SK-N-SH (cell line): ENCODE data around the gene RNF144B. TPM values are rescaled to one million over a fixed set of nuclear protein-coding genes. Genes with fewer than 3 reads are reported as not detected.

Experiments used
- CTCF ChIA-PET: fragments of 300-600, 350-600 bp; formaldehyde crosslinking; extraction: SDS; loops from one replicate; lab custom pipeline; 2021; lab: Yijun Ruan, JAX
- POLR2A ChIA-PET: fragments of 350-600 bp; sonication (Branson Sonifier 250); formaldehyde crosslinking; extraction: SDS; loops from one replicate; lab custom pipeline; 2020; ENCODE audit warnings: antibody characterized with exemption, inconsistent platforms; lab: Yijun Ruan, JAX
- DNase-seq: peaks from one replicate; pipeline ENCODE4 v3.0.0; 2012
- H2AFZ ChIP-seq: fragments of 200-600 bp; sonication (generic); 2 replicates; pipeline ENCODE4 v1.8.1; 2016; ENCODE audit warnings: antibody characterized with exemption, mild to moderate bottlenecking, low read depth
- H3F3A ChIP-seq: fragments of 200-600 bp; sonication (generic); replicated peaks from 2 replicates; pipeline ENCODE3; 2016; ENCODE audit warnings: antibody characterized with exemption, mild to moderate bottlenecking; ENCODE audit not compliant: insufficient read depth
- H3K27ac ChIP-seq, 2 experiments: fragments of 200-500 bp in 1 of 2; fragments of 200-600 bp in 1 of 2; sonication (Bioruptor generic) in 1 of 2; sonication (generic), shearing (Covaris generic) in 1 of 2; 2 replicates each; pipeline versions ENCODE4 v1.5.1 to v1.6.1; 2014 to 2016; ENCODE audit warnings: low read depth in 2 of 2, inconsistent platforms in 1 of 2, low read length in 1 of 2, mild to moderate bottlenecking in 1 of 2, mixed read lengths in 1 of 2
- H3K27me3 ChIP-seq: fragments of 200-600 bp; sonication (generic), shearing (Covaris generic); 2 replicates; pipeline ENCODE4 v1.6.1; 2016; ENCODE audit warnings: mixed run types; ENCODE audit not compliant: insufficient read depth
- H3K36me3 ChIP-seq, 2 experiments: fragments of 200-500 bp in 1 of 2; fragments of 200-600 bp in 1 of 2; sonication (Bioruptor generic) in 1 of 2; sonication (generic) in 1 of 2; replicated peaks in 1 of 2; 2 replicates each; pipeline versions ENCODE3 to v1.5.1; 2014 to 2016; ENCODE audit warnings: low read length in 1 of 2, mild to moderate bottlenecking in 1 of 2; ENCODE audit not compliant: insufficient read depth in 2 of 2, control insufficient read depth in 1 of 2
- H3K4me1 ChIP-seq, 2 experiments: fragments of 200-500 bp in 1 of 2; fragments of 200-600 bp in 1 of 2; sonication (Bioruptor generic) in 1 of 2; sonication (generic), shearing (Covaris generic) in 1 of 2; 2 replicates each; pipeline versions ENCODE4 v1.5.1 to v1.6.1; 2014 to 2016; ENCODE audit warnings: low read depth in 1 of 2, low read length in 1 of 2, mixed run types in 1 of 2; ENCODE audit not compliant: insufficient read depth in 2 of 2, control insufficient read depth in 1 of 2
- H3K4me2 ChIP-seq: fragments of 200-600 bp; sonication (generic), shearing (Covaris generic); 2 replicates; pipeline ENCODE4 v1.6.1; 2017; ENCODE audit warnings: mixed run types
- H3K4me3 ChIP-seq, 2 experiments: fragments of 200-500 bp in 1 of 2; fragments of 200-600 bp in 1 of 2; sonication (Bioruptor generic) in 1 of 2; sonication (generic), shearing (Covaris generic) in 1 of 2; 2 replicates each; pipeline versions ENCODE4 v1.5.1 to v1.8.1; 2014 to 2016; ENCODE audit warnings: low read depth in 2 of 2, inconsistent platforms in 1 of 2, low read length in 1 of 2, mild to moderate bottlenecking in 1 of 2, mixed read lengths in 1 of 2, moderate library complexity in 1 of 2
- H3K79me2 ChIP-seq: fragments of 200-600 bp; sonication (generic); 2 replicates; pipeline ENCODE4 v1.8.1; 2017; ENCODE audit warnings: mild to moderate bottlenecking; ENCODE audit not compliant: insufficient read depth
- H3K9ac ChIP-seq: fragments of 200-600 bp; sonication (generic); 2 replicates; pipeline ENCODE4 v1.6.1; 2017; ENCODE audit warnings: mixed run types
- H3K9me2 ChIP-seq: fragments of 200-600 bp; sonication (generic); 2 replicates; pipeline ENCODE4 v1.6.1; 2017; ENCODE audit warnings: mixed run types
- H3K9me3 ChIP-seq: fragments of 200-600 bp; sonication (generic); 2 replicates; pipeline ENCODE4 v1.6.1; 2017; ENCODE audit warnings: mixed run types, mild to moderate bottlenecking, moderate library complexity
- H4K20me1 ChIP-seq: fragments of 200-600 bp; sonication (generic); 2 replicates; pipeline ENCODE4 v1.6.1; 2017; ENCODE audit warnings: mild to moderate bottlenecking, mixed run types; ENCODE audit not compliant: insufficient read depth
- CHD2 ChIP-seq: fragments of 150-350 bp; IDR thresholded peaks from 2 replicates; pipeline ENCODE4 v1.6.1; 2018; ENCODE audit warnings: low read length; ENCODE audit not compliant: partially characterized antibody
- ELF1 ChIP-seq: IDR thresholded peaks from 2 replicates; pipeline ENCODE4 v1.4.0; 2012
- EZH2phosphoT487 ChIP-seq: fragments of 200-600 bp; sonication (generic); IDR thresholded peaks from 2 replicates; pipeline ENCODE4 v1.6.1; 2017; ENCODE audit warnings: low read depth, mixed run types, mild to moderate bottlenecking, antibody characterized with exemption, moderate library complexity, borderline replicate concordance
- FOSL2 ChIP-seq: IDR thresholded peaks from 2 replicates; pipeline ENCODE4 v1.4.0; 2012; ENCODE audit warnings: low read depth, mild to moderate bottlenecking, moderate library complexity, borderline replicate concordance
- FOXJ3 ChIP-seq: sonication (generic); formaldehyde crosslinking; IDR thresholded peaks from 2 replicates; pipeline ENCODE4 v1.5.1; 2020; ENCODE audit warnings: mild to moderate bottlenecking, missing genetic modification reagents
- GATA2 ChIP-seq: sonication (generic); formaldehyde crosslinking; IDR thresholded peaks from 2 replicates; pipeline ENCODE4 v1.5.0; 2020; ENCODE audit warnings: mild to moderate bottlenecking, missing genetic modification reagents
- MEF2A ChIP-seq: IDR thresholded peaks from 2 replicates; pipeline ENCODE4 v1.4.0; 2012; ENCODE audit warnings: low read depth, borderline replicate concordance
- NFIC ChIP-seq: IDR thresholded peaks from 2 replicates; pipeline ENCODE4 v1.4.0; 2012; ENCODE audit warnings: borderline replicate concordance
- NRF1 ChIP-seq: IDR thresholded peaks from 2 replicates; pipeline ENCODE4 v1.6.1; 2012; ENCODE audit warnings: low read depth, mild to moderate bottlenecking, low read length
- POLR2AphosphoS5 ChIP-seq: IDR thresholded peaks from 2 replicates; pipeline ENCODE4 v1.6.1; 2012; ENCODE audit warnings: low read depth, low read length
- RAD21 ChIP-seq: IDR thresholded peaks from 2 replicates; pipeline ENCODE4 v1.6.1; 2012; ENCODE audit warnings: mild to moderate bottlenecking, low read length
- RFX5 ChIP-seq: IDR thresholded peaks from 2 replicates; pipeline ENCODE4 v1.6.1; 2012; ENCODE audit warnings: mild to moderate bottlenecking, improper control_type of control experiment, low read length
- SMC3 ChIP-seq: IDR thresholded peaks from 2 replicates; pipeline ENCODE4 v1.6.1; 2012; ENCODE audit warnings: low read depth, low read length, improper control_type of control experiment
- TAF1 ChIP-seq: IDR thresholded peaks from 2 replicates; pipeline ENCODE4 v1.6.1; 2012; ENCODE audit warnings: low read depth, mild to moderate bottlenecking, low read length, moderate library complexity, borderline replicate concordance
- TEAD4 ChIP-seq: IDR thresholded peaks from 2 replicates; pipeline ENCODE4 v1.4.0; 2012; ENCODE audit warnings: mild to moderate bottlenecking, borderline replicate concordance; ENCODE audit not compliant: insufficient read depth
- USF1 ChIP-seq: IDR thresholded peaks from 2 replicates; pipeline ENCODE4 v1.4.0; 2012; ENCODE audit warnings: low read depth, borderline replicate concordance
- USF2 ChIP-seq: fragments of 150-350 bp; IDR thresholded peaks from 2 replicates; pipeline ENCODE4 v1.6.1; 2017; ENCODE audit warnings: antibody characterized with exemption, low read length, low read depth, borderline replicate concordance
- YY1 ChIP-seq: IDR thresholded peaks from 2 replicates; pipeline ENCODE4 v1.4.0; 2012; ENCODE audit warnings: low read depth, mild to moderate bottlenecking
- WGBS: methylation state at CpG from one replicate; pipeline ENCODE4 v1.1.6; 2017; ENCODE audit warnings: low lambda C conversion rate; 5-methylcytosine and 5-hydroxymethylcytosine counted together
- polyA plus RNA-seq, 3 experiments: library from polyadenylated mRNA; depleted of rRNA; stranded (reverse); fragments of >200 nt; gene quantifications; 2 replicates each; pipeline ENCODE4 v1.2.3, GENCODE V29; 2012

Gene RNF144B
- polyA plus RNA-seq, 1 of the 3 experiments (the other 2 are of a cell fraction): 1.2 TPM

- H3K4me3 ChIP-seq: no peak overlapping the region
- H3K9me3 ChIP-seq: no peaks in the 10 kb centered on the region
- H3K36me3 ChIP-seq: no peaks in the 10 kb centered on the region
- H3K9ac ChIP-seq: no peak overlapping the region
- H4K20me1 ChIP-seq: no peaks in the 10 kb centered on the region
- no peak overlapping the region for H3K4me2 ChIP-seq
- TF ChIP-seq TAF1 (no peak), FOXJ3 (CRISPR knock-in tag) (no peak), EZH2phosphoT487 (no peak), RFX5 (no peak), NRF1 (no peak), USF1 (no peak), USF2 (no peak), MEF2A (no peak), CHD2 (no peak), YY1 (no peak), SMC3 (no peak), TEAD4 (no peak), RAD21 (no peak), POLR2AphosphoS5 (no peak), GATA2 (CRISPR knock-in tag) (no peak), ELF1 (no peak)
- ChIA-PET POLR2A (no interaction called here), CTCF (no interaction called here)
- 0% methylated on average over 1 of the region's 1 CpG for WGBS
- H3K79me2 ChIP-seq: no peaks in the 10 kb centered on the region
- H3K27me3 ChIP-seq: no peaks in the 10 kb centered on the region
- H3K27ac ChIP-seq: no peak overlapping the region
- H3K9me2 ChIP-seq: no peaks in the 10 kb centered on the region
- no peak for DNase-seq
- no peaks in the 10 kb centered on the region for H3K4me1 ChIP-seq
- no peaks in the 10 kb centered on the region for H3F3A ChIP-seq
- H2AFZ ChIP-seq: no peak overlapping the region
Measured at GRCh38 chr6:18339599-18339998, 47.6 kb upstream of the RNF144B start.

GRCh38 chr6:18340781-18341551 lies 46.2 kb upstream of the RNF144B start:
- no peak for DNase-seq
- no peak overlapping the region for H3K4me3 ChIP-seq
- no peak overlapping the region for H3K9ac ChIP-seq
- no peaks in the 10 kb centered on the region for H3K9me2 ChIP-seq
- WGBS: 85% methylated on average over 7 of the region's 7 CpGs
- no peak overlapping the region for H3K27ac ChIP-seq
- H3F3A ChIP-seq: no peaks in the 10 kb centered on the region
- no peak overlapping the region for H2AFZ ChIP-seq
- no peak for TF ChIP-seq USF2
- no peak for TF ChIP-seq TEAD4
- no peak for TF ChIP-seq FOSL2
- no peak for TF ChIP-seq NFIC
- TF ChIP-seq, all 33 proteins: peak for 0
- no peak overlapping the region for H3K4me2 ChIP-seq
- no peaks in the 10 kb centered on the region for H3K4me1 ChIP-seq
- H3K36me3 ChIP-seq: no peaks in the 10 kb centered on the region
- ChIA-PET CTCF (interaction anchor here (0.5 kb wide), 1 partner anchor 22 kb away, joined by 3 read pairs; no protein-coding TSS in a partner anchor), POLR2A (no interaction called here)
- H3K9me3 ChIP-seq: no peaks in the 10 kb centered on the region
- H4K20me1 ChIP-seq: no peaks in the 10 kb centered on the region
- H3K27me3 ChIP-seq: no peaks in the 10 kb centered on the region
- H3K79me2 ChIP-seq: no peaks in the 10 kb centered on the region
